ENCODE measurements around the gene EFCAB6.

GRCh38 chr22:43843783-43844530 lies 31.9 kb upstream of the EFCAB6 start:
- TF ChIP-seq POLR2A (IDR thresholded peaks at IDR 0.05) (no peak), CTCF (IDR thresholded peaks at IDR 0.05) (no peak)
